H9 (cell line): ENCODE measurements around the gene SDK1. TPM values are rescaled to one million over a fixed set of nuclear protein-coding genes. Genes with fewer than 3 reads are reported as not detected.

Experiments
- DNase-seq: peaks from one replicate; pipeline ENCODE4 v3.0.0-alpha.2; 2017
- H2AFZ ChIP-seq: one replicate; pipeline ENCODE4 v1.6.1; 2013; ENCODE audit warnings: mild to moderate bottlenecking, low read length, control low read depth, moderate library complexity
- H2AK5ac ChIP-seq: 2 replicates; pipeline ENCODE4 v1.6.1; 2013; ENCODE audit warnings: low read length, control low read depth, mixed read lengths; ENCODE audit not compliant: insufficient read length
- H2BK120ac ChIP-seq: one replicate; pipeline ENCODE4 v1.6.1; 2013; ENCODE audit warnings: low read depth, mild to moderate bottlenecking, low read length, control low read depth, inconsistent platforms; ENCODE audit not compliant: poor library complexity, severe bottlenecking
- H2BK12ac ChIP-seq: 2 replicates; pipeline ENCODE4 v1.6.1; 2013; ENCODE audit warnings: low read length, control low read depth, mixed read lengths, low read depth; ENCODE audit not compliant: insufficient read length
- H2BK15ac ChIP-seq: 2 replicates; pipeline ENCODE4 v1.6.1; 2013; ENCODE audit warnings: low read depth, low read length, control low read depth
- H2BK20ac ChIP-seq: one replicate; pipeline ENCODE4 v1.6.1; 2013; ENCODE audit warnings: low read depth, mild to moderate bottlenecking, low read length, control low read depth, inconsistent platforms; ENCODE audit not compliant: poor library complexity, severe bottlenecking
- H2BK5ac ChIP-seq: 2 replicates; pipeline ENCODE4 v1.6.1; 2013; ENCODE audit warnings: low read length, control low read depth, mixed read lengths; ENCODE audit not compliant: insufficient read length
- H3K14ac ChIP-seq: 2 replicates; pipeline ENCODE4 v1.6.1; 2013; ENCODE audit warnings: low read length, control low read depth; ENCODE audit not compliant: insufficient read depth
- H3K18ac ChIP-seq: 2 replicates; pipeline ENCODE4 v1.6.1; 2013; ENCODE audit warnings: low read depth, mild to moderate bottlenecking, mixed read lengths, low read length, control low read depth; ENCODE audit not compliant: insufficient read length
- H3K23ac ChIP-seq: 2 replicates; pipeline ENCODE4 v1.6.1; 2013; ENCODE audit warnings: low read length, control low read depth, mixed read lengths, low read depth; ENCODE audit not compliant: insufficient read length
- H3K23me2 ChIP-seq: 2 replicates; pipeline ENCODE4 v1.6.1; 2013; ENCODE audit warnings: low read depth, mild to moderate bottlenecking, mixed read lengths, low read length, control low read depth; ENCODE audit not compliant: insufficient read length, poor library complexity, severe bottlenecking
- H3K27ac ChIP-seq: 2 replicates; pipeline ENCODE4 v1.5.1; 2013; ENCODE audit warnings: low read length, control low read depth, mixed read lengths, low read depth; ENCODE audit not compliant: insufficient read length
- H3K27me3 ChIP-seq: 2 replicates; pipeline ENCODE4 v1.6.1; 2013; ENCODE audit warnings: low read length, control low read depth, inconsistent platforms; ENCODE audit not compliant: insufficient read depth
- H3K4ac ChIP-seq: 2 replicates; pipeline ENCODE4 v1.6.1; 2013; ENCODE audit warnings: low read depth, mild to moderate bottlenecking, control low read depth, inconsistent platforms, low read length, moderate library complexity
- H3K4me1 ChIP-seq: 2 replicates; pipeline ENCODE4 v1.6.1; 2013; ENCODE audit warnings: low read length, control low read depth, inconsistent platforms; ENCODE audit not compliant: insufficient read depth
- H3K4me2 ChIP-seq: 2 replicates; pipeline ENCODE4 v1.6.1; 2013; ENCODE audit warnings: low read length, control low read depth, mixed read lengths; ENCODE audit not compliant: insufficient read length, insufficient read depth
- H3K56ac ChIP-seq: 2 replicates; pipeline ENCODE4 v1.6.1; 2013; ENCODE audit warnings: low read depth, mild to moderate bottlenecking, mixed read lengths, low read length, control low read depth; ENCODE audit not compliant: insufficient read length
- H3K79me1 ChIP-seq: 2 replicates; pipeline ENCODE4 v1.6.1; 2013; ENCODE audit warnings: low read depth, mild to moderate bottlenecking, moderate library complexity, low read length, control low read depth, inconsistent platforms; ENCODE audit not compliant: insufficient read depth, poor library complexity, severe bottlenecking
- H3K79me2 ChIP-seq: 2 replicates; pipeline ENCODE4 v1.6.1; 2013; ENCODE audit warnings: low read length, control low read depth, inconsistent platforms; ENCODE audit not compliant: insufficient read depth
- H3K9ac ChIP-seq: 2 replicates; pipeline ENCODE4 v1.6.1; 2013; ENCODE audit warnings: low read length, control low read depth, mixed read lengths; ENCODE audit not compliant: insufficient read length; ENCODE audit errors: extremely low read depth
- H3K9me3 ChIP-seq: one replicate; pipeline ENCODE4 v1.6.1; 2013; ENCODE audit warnings: low read depth, low read length, inconsistent platforms; ENCODE audit not compliant: control insufficient read depth
- H3T11ph ChIP-seq: one replicate; pipeline ENCODE4 v1.6.1; 2013; ENCODE audit warnings: mild to moderate bottlenecking, low read length, control low read depth, inconsistent platforms
- H4K20me1 ChIP-seq: one replicate; pipeline ENCODE4 v1.6.1; 2013; ENCODE audit not compliant: control insufficient read depth, insufficient read length, insufficient read depth
- H4K5ac ChIP-seq: 2 replicates; pipeline ENCODE4 v1.6.1; 2013; ENCODE audit warnings: low read depth, mild to moderate bottlenecking, mixed read lengths, low read length, control low read depth; ENCODE audit not compliant: insufficient read length
- H4K8ac ChIP-seq: replicated peaks from 2 replicates; pipeline ENCODE4 v1.6.1; 2013; ENCODE audit warnings: low read length, control low read depth, mixed read lengths, low read depth; ENCODE audit not compliant: insufficient read length
- H4K91ac ChIP-seq: 2 replicates; pipeline ENCODE4 v1.6.1; 2013; ENCODE audit warnings: low read depth, mild to moderate bottlenecking, moderate library complexity, mixed read lengths, low read length, control low read depth; ENCODE audit not compliant: insufficient read length
- H3K27ac Mint-ChIP-seq, 3 experiments: 2 replicates in 2 of 3; 3 replicates in 1 of 3; pipeline ENCODE4 v1.8.0; 2020 to 2021; ENCODE audit warnings: mixed read lengths in 3 of 3, mild to moderate bottlenecking in 1 of 3, moderate library complexity in 1 of 3
- H3K27me3 Mint-ChIP-seq: 2 replicates; pipeline ENCODE4 v1.8.0; 2021; ENCODE audit warnings: low read depth, mild to moderate bottlenecking, moderate library complexity, mixed read lengths
- H3K36me3 Mint-ChIP-seq, 3 experiments: 2 replicates in 2 of 3; 3 replicates in 1 of 3; pipeline ENCODE4 v1.8.0; 2020 to 2021; ENCODE audit warnings: low read depth in 3 of 3, mixed read lengths in 3 of 3; ENCODE audit not compliant: insufficient read depth in 1 of 3
- H3K4me1 Mint-ChIP-seq, 2 experiments: 2 replicates each; pipeline ENCODE4 v1.8.0; 2020; ENCODE audit warnings: mixed read lengths in 2 of 2
- H3K4me3 Mint-ChIP-seq, 2 experiments: 2 replicates in 1 of 2; 3 replicates in 1 of 2; pipeline ENCODE4 v1.8.0; 2020 to 2021; ENCODE audit warnings: mild to moderate bottlenecking in 2 of 2, mixed read lengths in 2 of 2, moderate library complexity in 1 of 2
- H3K9me3 Mint-ChIP-seq, 2 experiments: 2 replicates in 1 of 2; 3 replicates in 1 of 2; pipeline ENCODE4 v1.8.0; 2020; ENCODE audit warnings: mild to moderate bottlenecking in 2 of 2, mixed read lengths in 2 of 2, moderate library complexity in 1 of 2
- CTCF ChIP-seq: fragments of 200-600 bp; sonication (generic); conservative IDR thresholded peaks from 3 replicates; pipeline ENCODE4 v1.8.0; 2021; ENCODE audit warnings: antibody characterized with exemption, mild to moderate bottlenecking
- WGBS: extraction: QIAGEN DNeasy Blood & Tissue Kit; methylation state at CpG from one replicate; pipeline ENCODE4 v1.1.7; 2013; ENCODE audit warnings: missing lambda C conversion rate, low lambda C conversion rate, mixed read lengths; ENCODE audit not compliant: insufficient read length; ENCODE audit errors: extremely low coverage; 5-methylcytosine and 5-hydroxymethylcytosine counted together
- total RNA-seq: library from RNA; stranded (reverse); gene quantifications from 2 replicates; pipeline ENCODE4 v1.2.1, GENCODE V29; 2021

SDK1 gene
- total RNA-seq, 1 experiment from 2014 or later: 8.7 TPM

GRCh38 chr7:3892686-3893085, 591.6 kb downstream of the SDK1 start:
- H3K27me3 ChIP-seq: no peaks in the 10 kb centered on the region
- H3K9ac ChIP-seq: no peak overlapping the region
- no CpG with 5 or more reads among the region's 11 CpGs for WGBS
- no peak overlapping the region for H4K8ac ChIP-seq
- H3K4me1 ChIP-seq: no peaks in the 10 kb centered on the region
- DNase-seq: no peak
- H3K4me2 ChIP-seq: no peak overlapping the region
- Mint-ChIP-seq H3K36me3 (no peaks in the 10 kb centered on the region), H3K4me1 (peaks cover 4% of the 10 kb centered on the region in 2 experiments; a peak in 3 of 4 replicates), H3K27ac (no peak overlapping the region), H3K9me3 (no peaks in the 10 kb centered on the region; a peak in 1 of 5 replicates), H3K4me3 (no peak overlapping the region), H3K27me3 (no peaks in the 10 kb centered on the region)
- H4K91ac ChIP-seq: no peak overlapping the region
- H2BK15ac ChIP-seq: no peak overlapping the region
- H4K20me1 ChIP-seq: no peaks in the 10 kb centered on the region
- no peak overlapping the region for H3K14ac ChIP-seq
- no peak overlapping the region for H3K27ac ChIP-seq
- no peak overlapping the region for H2BK120ac ChIP-seq
- H3K18ac ChIP-seq: no peak overlapping the region
- H3K23ac ChIP-seq: no peak overlapping the region
- H2BK5ac ChIP-seq: no peak overlapping the region
- H3K23me2 ChIP-seq: no peaks in the 10 kb centered on the region
- no peak overlapping the region for H2BK12ac ChIP-seq
- H3K9me3 ChIP-seq: no peaks in the 10 kb centered on the region
- no peaks in the 10 kb centered on the region for H3K79me2 ChIP-seq
- TF ChIP-seq CTCF: no peak
- H4K5ac ChIP-seq: no peak overlapping the region
- no peaks in the 10 kb centered on the region for H3K79me1 ChIP-seq
- H2AFZ ChIP-seq: no peak overlapping the region
- H2BK20ac ChIP-seq: no peak overlapping the region
- H3T11ph ChIP-seq: no peak overlapping the region
- no peak overlapping the region for H2AK5ac ChIP-seq
- H3K56ac ChIP-seq: no peak overlapping the region
- H3K4ac ChIP-seq: no peak overlapping the region
